Measurements from ENCODE around the gene CARD9.

Gene CARD9

GRCh38 chr9:136324501-136325300 lies 48.8 kb downstream of the CARD9 start:
- Histone ChIP-seq H3K27ac (ENCODE audit: low read depth, low read length, poor library complexity, severe bottlenecking) (no peak overlapping the region), H3K27me3 (ENCODE audit: insufficient read depth, low read length) (peaks cover 10% of the 10 kb centered on the region; the same call in 1 of the 2 replicates), H4K20me1 (ENCODE audit: insufficient read depth, low read length) (no peaks in the 10 kb centered on the region), H3K9ac (ENCODE audit: low read length) (no peak overlapping the region), H3K79me2 (ENCODE audit: insufficient read depth, low read length) (no peaks in the 10 kb centered on the region), H2AFZ (ENCODE audit: low read length) (no peak overlapping the region), H3F3A (ENCODE audit: insufficient read depth, low read length) (no peaks in the 10 kb centered on the region), H3K36me3 (ENCODE audit: insufficient read depth, low read length) (no peaks in the 10 kb centered on the region; the same call in 1 of the 2 replicates), H3K4me3 (ENCODE audit: low read depth, low read length, poor library complexity, severe bottlenecking) (no peak overlapping the region), H3K4me1 (ENCODE audit: insufficient read depth, low read length, severe bottlenecking) (no peaks in the 10 kb centered on the region), H3K9me2 (ENCODE audit: low read depth, low read length) (no peaks in the 10 kb centered on the region), H3K4me2 (ENCODE audit: low read length) (no peak overlapping the region), H3K9me3 (ENCODE audit: low read length) (no peaks in the 10 kb centered on the region)
- TF ChIP-seq CTCF (IDR thresholded peaks at IDR 0.05; ENCODE audit: low read length) = no peak
- TF ChIP-seq EZH2 (IDR thresholded peaks at IDR 0.05; ENCODE audit: borderline replicate concordance, low read length) = no peak

GRCh38 chr9:136323371-136323789 lies 50.1 kb downstream of the CARD9 start:
- H2AFZ ChIP-seq (ENCODE audit: low read length) = no peak overlapping the region
- H3K4me1 ChIP-seq (ENCODE audit: insufficient read depth, low read length, severe bottlenecking) = no peaks in the 10 kb centered on the region
- no peaks in the 10 kb centered on the region for H3F3A ChIP-seq (ENCODE audit: insufficient read depth, low read length)
- peaks cover 10% of the 10 kb centered on the region; the same call in 1 of the 2 replicates for H3K27me3 ChIP-seq (ENCODE audit: insufficient read depth, low read length)
- no peak overlapping the region for H3K9ac ChIP-seq (ENCODE audit: low read length)
- no peaks in the 10 kb centered on the region for H4K20me1 ChIP-seq (ENCODE audit: insufficient read depth, low read length)
- H3K27ac ChIP-seq (ENCODE audit: low read depth, low read length, poor library complexity, severe bottlenecking) = no peak overlapping the region
- H3K9me2 ChIP-seq (ENCODE audit: low read depth, low read length) = no peaks in the 10 kb centered on the region
- no peaks in the 10 kb centered on the region; the same call in 1 of the 2 replicates for H3K36me3 ChIP-seq (ENCODE audit: insufficient read depth, low read length)
- no peak overlapping the region for H3K4me2 ChIP-seq (ENCODE audit: low read length)
- no peaks in the 10 kb centered on the region for H3K79me2 ChIP-seq (ENCODE audit: insufficient read depth, low read length)
- no peak overlapping the region for H3K4me3 ChIP-seq (ENCODE audit: low read depth, low read length, poor library complexity, severe bottlenecking)
- no peaks in the 10 kb centered on the region for H3K9me3 ChIP-seq (ENCODE audit: low read length)
- TF ChIP-seq EZH2 (IDR thresholded peaks at IDR 0.05; ENCODE audit: borderline replicate concordance, low read length) (no peak), CTCF (IDR thresholded peaks at IDR 0.05; ENCODE audit: low read length) (no peak)

- no peaks in the 10 kb centered on the region for H3K9me2 ChIP-seq (ENCODE audit: low read depth, low read length)
- H3K27ac ChIP-seq (ENCODE audit: low read depth, low read length, poor library complexity, severe bottlenecking) = no peak overlapping the region
- H3K36me3 ChIP-seq (ENCODE audit: insufficient read depth, low read length) = no peaks in the 10 kb centered on the region; the same call in 1 of the 2 replicates
- no peak for TF ChIP-seq CTCF (IDR thresholded peaks at IDR 0.05; ENCODE audit: low read length)
- H3K4me2 ChIP-seq (ENCODE audit: low read length) = no peak overlapping the region
- H3K9ac ChIP-seq (ENCODE audit: low read length) = no peak overlapping the region
- no peaks in the 10 kb centered on the region for H4K20me1 ChIP-seq (ENCODE audit: insufficient read depth, low read length)
- H3K27me3 ChIP-seq (ENCODE audit: insufficient read depth, low read length) = peaks cover 10% of the 10 kb centered on the region; the same call in 1 of the 2 replicates
- no peaks in the 10 kb centered on the region for H3K4me1 ChIP-seq (ENCODE audit: insufficient read depth, low read length, severe bottlenecking)
- no peak overlapping the region for H3K4me3 ChIP-seq (ENCODE audit: low read depth, low read length, poor library complexity, severe bottlenecking)
- H3K79me2 ChIP-seq (ENCODE audit: insufficient read depth, low read length) = no peaks in the 10 kb centered on the region
- H3F3A ChIP-seq (ENCODE audit: insufficient read depth, low read length) = no peaks in the 10 kb centered on the region
- H2AFZ ChIP-seq (ENCODE audit: low read length) = no peak overlapping the region
- no peaks in the 10 kb centered on the region for H3K9me3 ChIP-seq (ENCODE audit: low read length)
Observed at GRCh38 chr9:136322756-136323330, 50.6 kb downstream of the CARD9 start.

Measured in OCI-LY1 (cell line).